HAP-1 (cell line): ENCODE measurements around the gene MTG2.

Source experiments
- DNase-seq, 2 experiments: peaks; one replicate each; pipeline ENCODE4 v3.0.0-alpha.2; 2016 to 2020; ENCODE audit warnings: low spot score in 2 of 2
- H3K27me3 ChIP-seq: fragments of 250-450 bp; sonication (Bioruptor Pico); 2 replicates; pipeline ENCODE4 v1.5.1; 2020; ENCODE audit warnings: low read depth, mild to moderate bottlenecking, moderate library complexity
- H3K36me3 ChIP-seq: fragments of 250-450 bp; sonication (Bioruptor Pico); replicated peaks from 2 replicates; pipeline ENCODE4 v1.5.1; 2020; ENCODE audit warnings: mild to moderate bottlenecking
- H3K4me1 ChIP-seq: fragments of 250-450 bp; sonication (Bioruptor Pico); 2 replicates; pipeline ENCODE4 v1.5.1; 2020; ENCODE audit warnings: mild to moderate bottlenecking
- H3K4me3 ChIP-seq: fragments of 250-450 bp; sonication (Bioruptor Pico); 2 replicates; pipeline ENCODE4 v1.5.1; 2020; ENCODE audit warnings: mild to moderate bottlenecking, moderate library complexity
- H3K9me3 ChIP-seq: fragments of 250-450 bp; sonication (Bioruptor Pico); 2 replicates; pipeline ENCODE4 v1.5.1; 2020; ENCODE audit warnings: mild to moderate bottlenecking, moderate library complexity
- in situ Hi-C: fragments of 300-500 bp; cut with MboI; formaldehyde crosslinking; loops from 3 replicates; pipeline ENCODE4 v1.14.3; 2020; ENCODE audit warnings: low sequenced_read_pairs, inconsistent platforms, mixed read lengths

The MTG2 gene

DNA sequence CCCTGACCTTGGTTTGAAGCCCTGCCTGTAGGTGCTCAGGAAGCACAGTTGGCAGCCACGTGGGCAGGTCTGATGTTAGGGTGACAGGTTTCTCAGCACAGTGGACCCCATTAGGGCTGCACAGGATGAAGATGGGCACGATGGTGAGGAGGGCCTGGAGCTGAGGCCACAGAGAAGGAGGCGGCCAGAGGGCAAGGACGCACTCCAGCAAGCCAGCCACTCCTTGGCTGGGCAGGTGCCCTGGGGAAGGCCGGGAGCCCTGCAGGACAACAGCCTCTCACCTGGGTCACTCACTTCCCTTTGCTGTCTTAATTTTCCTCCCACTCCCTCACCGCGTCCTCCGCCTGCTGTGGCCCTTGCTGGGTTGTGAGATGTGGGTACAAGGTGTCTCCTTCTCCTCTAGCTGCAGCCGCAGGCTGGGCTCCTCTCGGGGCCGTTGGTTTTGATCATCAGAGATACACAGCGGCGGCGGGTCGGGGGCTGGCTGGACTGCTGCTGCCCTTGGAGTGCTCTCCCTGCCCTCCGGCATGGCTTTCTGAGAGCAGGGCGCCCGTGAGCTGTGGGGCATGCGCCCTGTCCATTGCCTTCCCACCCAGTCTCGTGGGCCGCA, 61.2 kb downstream of the MTG2 start:
- no peak for DNase-seq
- peaks cover 10% of the 10 kb centered on the region for H3K4me1 ChIP-seq
- in situ Hi-C loops, result no loop called here
- no peak overlapping the region for H3K4me3 ChIP-seq
- H3K9me3 ChIP-seq, result no peaks in the 10 kb centered on the region
- H3K27me3 ChIP-seq, result no peaks in the 10 kb centered on the region
- peaks cover 4% of the 10 kb centered on the region for H3K36me3 ChIP-seq

DNA sequence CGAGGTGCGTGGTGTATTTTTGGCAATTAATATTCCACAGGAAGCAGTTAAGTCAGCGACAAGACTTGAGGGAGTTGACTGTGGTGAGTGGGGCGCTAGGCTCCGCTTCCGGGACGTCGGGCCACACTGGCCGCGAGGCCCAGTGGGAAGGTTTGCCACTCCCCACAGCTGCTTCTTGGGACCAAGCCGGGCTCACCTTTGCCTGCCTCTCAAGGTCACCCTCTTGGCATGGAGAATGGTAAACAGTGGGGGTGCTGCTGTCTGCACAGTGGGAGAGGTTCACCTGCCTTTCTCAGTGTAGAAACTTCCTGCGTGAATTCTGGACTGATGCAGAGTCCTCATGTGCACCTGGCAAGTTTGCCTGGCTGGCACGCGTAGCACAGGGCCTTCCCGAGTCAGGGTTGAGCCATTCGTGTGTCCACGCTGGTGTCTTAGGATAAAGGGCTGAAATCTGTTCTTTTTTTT, 61.8 kb downstream of the MTG2 start:
- Histone ChIP-seq H3K4me3 (no peak overlapping the region), H3K9me3 (no peaks in the 10 kb centered on the region), H3K36me3 (peaks cover 4% of the 10 kb centered on the region), H3K4me1 (peaks cover 3% of the 10 kb centered on the region; the same call in 1 of the 2 replicates), H3K27me3 (no peaks in the 10 kb centered on the region)
- DNase-seq, result no peak
- in situ Hi-C loops, result no loop called here

DNA sequence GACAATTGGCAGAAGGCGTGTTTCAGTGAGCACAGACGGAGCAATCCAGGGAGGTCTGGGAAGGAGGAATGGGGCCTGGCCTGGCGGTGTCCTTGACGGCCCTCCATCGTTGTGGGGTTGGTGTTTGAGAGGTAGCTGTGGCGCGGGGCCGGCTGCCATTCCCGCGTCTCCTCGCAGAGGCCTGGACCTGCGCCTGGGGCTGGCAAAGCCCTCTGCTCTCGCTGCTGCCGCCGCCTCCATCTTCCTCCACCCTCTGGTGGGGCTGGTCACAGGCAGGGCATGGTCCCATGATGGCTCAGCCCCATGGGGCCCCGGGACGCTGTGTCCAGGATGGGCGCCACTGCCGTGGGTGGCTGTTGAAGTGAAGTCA, 63.1 kb downstream of the MTG2 start:
- no peaks in the 10 kb centered on the region for H3K9me3 ChIP-seq
- in situ Hi-C loops, result no loop called here
- H3K27me3 ChIP-seq, result no peaks in the 10 kb centered on the region
- H3K36me3 ChIP-seq, result peaks cover 4% of the 10 kb centered on the region
- H3K4me3 ChIP-seq, result no peak overlapping the region
- no peaks in the 10 kb centered on the region for H3K4me1 ChIP-seq
- no peak for DNase-seq

DNA sequence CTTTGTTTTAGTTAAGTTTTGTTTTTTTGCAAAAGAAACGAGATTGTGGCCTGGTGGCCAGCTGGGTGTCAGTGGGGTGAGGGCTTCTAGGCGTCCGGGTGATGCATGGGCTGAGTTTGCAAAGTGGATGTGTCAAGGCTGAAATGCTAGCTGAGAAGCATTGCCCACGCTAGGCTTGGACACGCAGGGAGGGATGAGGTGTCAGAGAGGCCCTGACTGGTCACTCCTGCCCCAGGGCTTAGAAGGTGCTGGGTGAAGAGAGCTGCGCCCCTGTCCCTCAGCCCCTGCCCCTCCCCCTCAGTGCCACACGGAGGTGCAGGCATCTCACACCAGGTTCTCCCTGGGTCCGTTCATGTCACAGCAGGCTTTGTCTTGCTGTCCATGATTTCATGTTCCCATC, 63.6 kb downstream of the MTG2 start:
- DNase-seq, result no peak
- Histone ChIP-seq H3K27me3 (no peaks in the 10 kb centered on the region), H3K9me3 (no peaks in the 10 kb centered on the region), H3K4me1 (no peaks in the 10 kb centered on the region), H3K4me3 (no peak overlapping the region), H3K36me3 (peaks cover 3% of the 10 kb centered on the region)
- in situ Hi-C loops, result no loop called here

DNA sequence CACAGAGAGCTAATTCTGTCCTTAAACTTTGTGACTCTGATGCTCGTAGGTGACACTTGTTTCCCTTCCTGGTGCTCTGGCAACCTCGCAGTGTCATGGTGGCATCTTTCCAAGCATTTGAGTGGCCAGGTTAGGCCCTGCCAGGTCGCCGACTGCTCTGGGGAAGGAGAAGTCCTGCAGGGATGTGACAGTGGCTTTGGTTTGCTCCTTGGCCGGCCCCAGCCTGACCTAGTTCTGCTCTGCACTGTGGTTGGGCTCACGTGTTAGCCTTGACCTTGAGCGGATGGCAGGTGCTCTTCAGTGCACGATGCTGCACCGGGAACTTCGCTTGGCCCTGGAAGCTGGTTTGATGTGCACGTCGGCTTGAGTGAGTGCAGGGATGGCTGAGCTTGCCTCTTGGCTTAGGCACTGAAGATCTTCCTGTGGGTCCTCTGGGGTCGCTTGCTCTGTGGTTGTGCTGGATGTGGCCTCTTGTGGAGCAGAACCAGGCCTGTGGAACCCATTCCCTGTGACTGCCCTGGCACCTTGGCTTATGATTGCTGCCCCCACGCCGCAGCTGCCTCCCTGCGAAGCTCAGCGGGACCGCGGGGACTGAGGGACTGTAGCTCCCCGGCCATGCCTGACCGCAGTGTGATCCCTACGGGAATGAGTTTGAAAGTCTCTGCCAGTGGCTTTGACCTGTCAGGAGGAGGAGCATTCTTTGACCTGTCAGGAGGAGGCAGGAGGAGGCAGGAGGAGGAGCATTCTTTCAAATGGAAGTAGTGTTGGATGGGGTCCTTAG, 64.2 kb downstream of the MTG2 start:
- in situ Hi-C loops, result no loop called here
- Histone ChIP-seq H3K36me3 (no peaks in the 10 kb centered on the region), H3K27me3 (no peaks in the 10 kb centered on the region), H3K4me3 (no peak overlapping the region), H3K9me3 (no peaks in the 10 kb centered on the region), H3K4me1 (no peaks in the 10 kb centered on the region)
- no peak for DNase-seq

DNA sequence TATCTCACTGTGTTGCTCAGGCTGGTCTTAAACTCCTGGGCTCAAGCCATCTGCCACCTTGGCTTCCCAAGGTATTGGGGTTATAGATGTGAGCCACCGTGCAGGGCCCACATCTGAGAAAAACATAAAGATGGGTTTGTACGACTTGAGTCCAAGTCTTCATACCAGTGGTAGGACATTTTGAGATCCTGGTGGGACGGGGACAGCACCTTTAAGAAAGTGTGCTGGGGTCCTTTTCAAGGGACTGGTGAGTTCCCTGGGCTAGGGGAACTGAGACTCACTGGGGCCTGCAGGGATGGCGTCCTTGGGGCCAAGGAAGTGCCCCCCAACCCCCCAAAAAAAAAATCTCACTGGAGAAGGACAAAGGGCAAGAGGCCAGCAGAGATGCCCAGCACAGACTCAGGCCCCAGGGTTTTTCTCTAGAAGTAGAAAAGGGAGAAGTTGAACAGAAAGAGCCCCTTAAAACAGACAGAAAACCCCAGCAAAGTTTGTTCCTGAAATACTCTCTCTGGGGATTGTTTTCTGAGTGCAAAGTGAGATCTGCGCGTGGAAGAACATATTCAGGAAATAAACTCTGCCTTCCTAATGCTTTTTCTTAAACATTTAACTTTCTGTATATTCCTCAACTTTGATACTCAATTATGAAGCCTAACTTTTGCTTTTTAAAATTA, 66.2 kb downstream of the MTG2 start:
- no peaks in the 10 kb centered on the region for H3K4me1 ChIP-seq
- no peaks in the 10 kb centered on the region for H3K9me3 ChIP-seq
- no peaks in the 10 kb centered on the region for H3K36me3 ChIP-seq
- no peaks in the 10 kb centered on the region for H3K27me3 ChIP-seq
- in situ Hi-C loops, result no loop called here
- DNase-seq, result no peak
- H3K4me3 ChIP-seq, result no peak overlapping the region

DNA sequence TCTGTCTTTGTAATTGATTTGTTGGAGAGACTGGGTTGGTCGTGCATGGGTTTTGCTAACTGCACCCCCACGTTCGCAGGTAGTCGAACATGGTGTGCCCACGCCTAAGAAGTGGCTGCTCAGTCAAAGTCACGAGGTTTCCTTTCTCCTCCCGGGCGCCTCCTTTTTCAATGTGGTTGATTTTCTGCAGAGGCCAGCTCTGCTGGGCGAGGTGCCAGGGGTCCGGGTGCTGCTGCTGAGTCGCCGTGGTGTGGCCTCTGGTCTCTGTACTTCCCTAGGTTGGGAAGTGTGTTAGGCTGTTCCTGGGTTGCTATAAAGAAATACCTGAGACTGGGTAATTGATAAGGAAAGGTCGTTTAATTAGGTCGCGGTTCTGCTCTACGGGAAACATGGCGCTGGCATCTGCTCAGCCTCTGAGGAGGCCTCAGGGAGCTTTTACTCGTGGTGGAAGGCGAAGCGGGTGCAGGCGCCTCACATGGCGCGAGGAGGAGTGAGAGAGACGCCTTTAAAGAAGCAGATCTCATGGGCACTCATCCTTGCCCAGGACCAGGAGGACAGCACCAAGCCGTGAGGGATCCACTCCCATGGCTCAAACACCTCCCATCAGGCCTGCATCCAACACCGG, 69.6 kb downstream of the MTG2 start:
- Histone ChIP-seq H3K4me1 (no peaks in the 10 kb centered on the region), H3K27me3 (no peaks in the 10 kb centered on the region), H3K4me3 (no peak overlapping the region), H3K9me3 (no peaks in the 10 kb centered on the region), H3K36me3 (0 out of 2 replicates have a peak, but pooled peaks cover 3% of the 10 kb centered on the region)
- no peak for DNase-seq
- in situ Hi-C loops, result no loop called here
